HCT116 (cell line): ENCODE results near the gene PACS2. TPM values are rescaled to one million over a fixed set of nuclear protein-coding genes. Genes with fewer than 3 reads are reported as not detected.

Experiments
- ATAC-seq: fragments of 200-7000 bp; cut with Tn5 transposase; 2 replicates; pipeline ENCODE4 v1.9.1; 2020; ENCODE audit warnings: mild to moderate bottlenecking, moderate library complexity
- BruUV-seq: library from RNA; stranded (reverse); fragments of 400-500 nt; replicated peaks from 2 replicates; lab custom pipeline; 2021; lab: Mats Ljungman, UMichigan
- CTCF ChIA-PET: fragments of 300-600 bp; sonication (Branson Sonifier 250); formaldehyde crosslinking; loops from one replicate; lab custom pipeline; 2021; ENCODE audit warnings: antibody characterized with exemption; lab: Charles Lee
- POLR2A ChIA-PET: fragments of 300-600, 350-600 bp; sonication (Branson Sonifier 250); formaldehyde crosslinking; loops from one replicate; lab custom pipeline; 2021; ENCODE audit warnings: antibody characterized with exemption; lab: Charles Lee
- RAD21 ChIA-PET, 2 experiments: fragments of 300-600 bp; sonication (Branson Sonifier 250); formaldehyde crosslinking; loops; one replicate each; lab custom pipeline; 2023; ENCODE audit warnings: low total read pairs in 2 of 2; ENCODE audit not compliant: uncharacterized antibody in 2 of 2, unreplicated experiment in 2 of 2, low non-redundant PET in 1 of 2; lab: Charles Lee
- DNase-seq: peaks from one replicate; pipeline ENCODE4 v3.0.0-alpha.2; 2010; ENCODE audit warnings: low read depth, low spot score
- H2AFZ ChIP-seq: fragments of 200-600 bp; shearing (Covaris generic), sonication (generic); 2 replicates; pipeline ENCODE4 v1.6.1; 2017; ENCODE audit warnings: low read depth, mixed run types, mixed read lengths, antibody characterized with exemption, low read length; ENCODE audit not compliant: poor library complexity, severe bottlenecking
- H3K27ac ChIP-seq: 2 replicates; pipeline ENCODE4 v1.5.1; 2012; ENCODE audit warnings: low read depth, low read length
- H3K27me3 ChIP-seq: fragments of 200-600 bp; sonication (generic); 2 replicates; pipeline ENCODE4 v1.6.1; 2016; ENCODE audit warnings: mixed run types, low read length, mixed read lengths; ENCODE audit not compliant: insufficient read depth
- H3K36me3 ChIP-seq, 2 experiments: fragments of 200-500 bp in 1 of 2; fragments of 200-600 bp in 1 of 2; sonication (Bioruptor generic) in 1 of 2; sonication (generic) in 1 of 2; 2 replicates each; pipeline versions ENCODE4 v1.5.1 to v1.6.1; 2014 to 2016; ENCODE audit warnings: low read length in 2 of 2, inconsistent platforms in 1 of 2, mixed read lengths in 1 of 2, mixed run types in 1 of 2; ENCODE audit not compliant: insufficient read depth in 2 of 2, control insufficient read depth in 1 of 2
- H3K4me1 ChIP-seq, 2 experiments: fragments of 200-600 bp in 1 of 2; sonication (generic) in 1 of 2; 2 replicates each; pipeline versions ENCODE4 v1.5.1 to v1.6.1; 2012 to 2017; ENCODE audit warnings: low read length in 2 of 2, inconsistent platforms in 1 of 2, mild to moderate bottlenecking in 1 of 2, mixed read lengths in 1 of 2, mixed run types in 1 of 2, moderate library complexity in 1 of 2; ENCODE audit not compliant: insufficient read depth in 2 of 2, control insufficient read depth in 1 of 2
- H3K4me2 ChIP-seq: fragments of 200-600 bp; sonication (generic); 2 replicates; pipeline ENCODE4 v1.6.1; 2017; ENCODE audit warnings: mixed run types, low read length, mixed read lengths
- H3K4me3 ChIP-seq, 2 experiments: fragments of 200-600 bp in 1 of 2; sonication (generic) in 1 of 2; replicated peaks in 1 of 2; 2 replicates each; pipeline ENCODE4 v1.5.1; 2011 to 2016; ENCODE audit warnings: low read length in 2 of 2, control low read depth in 1 of 2, low read depth in 1 of 2, mild to moderate bottlenecking in 1 of 2, mixed read lengths in 1 of 2, mixed run types in 1 of 2
- H3K79me2 ChIP-seq: fragments of 200-600 bp; sonication (generic); 2 replicates; pipeline ENCODE4 v1.6.1; 2017; ENCODE audit warnings: mild to moderate bottlenecking, mixed run types, low read length, moderate library complexity, mixed read lengths; ENCODE audit not compliant: insufficient read depth
- H3K9ac ChIP-seq: fragments of 200-600 bp; sonication (generic); 2 replicates; pipeline ENCODE4 v1.6.1; 2016; ENCODE audit warnings: low read length, mixed read lengths
- H3K9me2 ChIP-seq: fragments of 200-600 bp; sonication (generic), shearing (Covaris generic); 2 replicates; pipeline ENCODE4 v1.6.1; 2017; ENCODE audit warnings: mixed run types, mild to moderate bottlenecking, moderate library complexity; ENCODE audit not compliant: insufficient read depth
- H3K9me3 ChIP-seq, 2 experiments: fragments of 200-500 bp in 1 of 2; fragments of 200-600 bp in 1 of 2; sonication (Bioruptor generic) in 1 of 2; sonication (generic) in 1 of 2; 2 replicates each; pipeline ENCODE4 v1.6.1; 2014 to 2017; ENCODE audit warnings: low read length in 2 of 2, mixed read lengths in 2 of 2, inconsistent platforms in 1 of 2, low read depth in 1 of 2, mild to moderate bottlenecking in 1 of 2, mixed run types in 1 of 2, moderate library complexity in 1 of 2; ENCODE audit not compliant: control insufficient read depth in 1 of 2, insufficient read depth in 1 of 2
- H4K20me1 ChIP-seq: fragments of 200-600 bp; sonication (generic), shearing (Covaris generic); 2 replicates; pipeline ENCODE4 v1.6.1; 2017; ENCODE audit warnings: mixed run types, mild to moderate bottlenecking, moderate library complexity; ENCODE audit not compliant: insufficient read depth
- CEBPB ChIP-seq: IDR thresholded peaks from 2 replicates; pipeline ENCODE4 v1.6.1; 2012; ENCODE audit warnings: low read depth
- ELF1 ChIP-seq: IDR thresholded peaks from 2 replicates; pipeline ENCODE4 v1.6.1; 2012; ENCODE audit warnings: low read depth, borderline replicate concordance
- EZH2 ChIP-seq: fragments of 200-600 bp; sonication (generic); IDR thresholded peaks from 2 replicates; pipeline ENCODE4 v1.6.1; 2017; ENCODE audit warnings: antibody characterized with exemption, mixed run types
- EZH2phosphoT487 ChIP-seq: fragments of 200-600 bp; IDR thresholded peaks from 2 replicates; pipeline ENCODE4 v1.6.1; 2018; ENCODE audit warnings: antibody characterized with exemption, borderline replicate concordance
- FOSL1 ChIP-seq: IDR thresholded peaks from 2 replicates; pipeline ENCODE4 v1.6.1; 2012; ENCODE audit warnings: low read depth
- JUND ChIP-seq: IDR thresholded peaks from 2 replicates; pipeline ENCODE4 v1.6.1; 2012
- POLR2AphosphoS5 ChIP-seq: IDR thresholded peaks from 2 replicates; pipeline ENCODE4 v1.6.1; 2011; ENCODE audit warnings: mild to moderate bottlenecking, low read depth, low read length, moderate library complexity
- SIN3A ChIP-seq: IDR thresholded peaks from 2 replicates; pipeline ENCODE4 v1.6.1; 2012; ENCODE audit warnings: low read depth
- SP1 ChIP-seq: IDR thresholded peaks from 2 replicates; pipeline ENCODE4 v1.6.1; 2012; ENCODE audit warnings: low read depth
- SRF ChIP-seq: IDR thresholded peaks from 2 replicates; pipeline ENCODE4 v1.6.1; 2012; ENCODE audit warnings: low read depth
- TCF7L2 ChIP-seq: IDR thresholded peaks from 2 replicates; pipeline ENCODE4 v1.7.0; 2011; ENCODE audit warnings: borderline replicate concordance, inconsistent platforms; ENCODE audit not compliant: insufficient read depth, insufficient read length; ENCODE audit errors: extremely low read depth
- intact Hi-C: fragments of 100-400 bp; cut with micrococcal nuclease; formaldehyde crosslinking; loops from 2 replicates; pipeline ENCODE4 v1.10.0; 2022
- total RNA-seq: library from RNA; stranded (reverse); gene quantifications from one replicate; pipeline ENCODE4 v1.2.1, GENCODE V29; 2021; ENCODE audit not compliant: unreplicated experiment
- TF ChIP-seq, protein P1 (sequence below): IDR thresholded peaks from 2 replicates; pipeline ENCODE4 v1.6.1; 2012
- TF ChIP-seq, protein P2 (sequence below): IDR thresholded peaks from 2 replicates; pipeline ENCODE4 v1.6.1; 2012; ENCODE audit warnings: low read depth
- TF ChIP-seq, protein P3 (sequence below): IDR thresholded peaks from 2 replicates; pipeline ENCODE4 v1.6.1; 2011; ENCODE audit warnings: mild to moderate bottlenecking, low read length, moderate library complexity; ENCODE audit not compliant: insufficient replicate concordance; ENCODE audit errors: extremely low read depth
- TF ChIP-seq, protein P4 (sequence below): IDR thresholded peaks from 2 replicates; pipeline ENCODE4 v1.6.1; 2012

The PACS2 gene
- total RNA-seq, 1 experiment from 2014 or later: 75.5 TPM

DNA sequence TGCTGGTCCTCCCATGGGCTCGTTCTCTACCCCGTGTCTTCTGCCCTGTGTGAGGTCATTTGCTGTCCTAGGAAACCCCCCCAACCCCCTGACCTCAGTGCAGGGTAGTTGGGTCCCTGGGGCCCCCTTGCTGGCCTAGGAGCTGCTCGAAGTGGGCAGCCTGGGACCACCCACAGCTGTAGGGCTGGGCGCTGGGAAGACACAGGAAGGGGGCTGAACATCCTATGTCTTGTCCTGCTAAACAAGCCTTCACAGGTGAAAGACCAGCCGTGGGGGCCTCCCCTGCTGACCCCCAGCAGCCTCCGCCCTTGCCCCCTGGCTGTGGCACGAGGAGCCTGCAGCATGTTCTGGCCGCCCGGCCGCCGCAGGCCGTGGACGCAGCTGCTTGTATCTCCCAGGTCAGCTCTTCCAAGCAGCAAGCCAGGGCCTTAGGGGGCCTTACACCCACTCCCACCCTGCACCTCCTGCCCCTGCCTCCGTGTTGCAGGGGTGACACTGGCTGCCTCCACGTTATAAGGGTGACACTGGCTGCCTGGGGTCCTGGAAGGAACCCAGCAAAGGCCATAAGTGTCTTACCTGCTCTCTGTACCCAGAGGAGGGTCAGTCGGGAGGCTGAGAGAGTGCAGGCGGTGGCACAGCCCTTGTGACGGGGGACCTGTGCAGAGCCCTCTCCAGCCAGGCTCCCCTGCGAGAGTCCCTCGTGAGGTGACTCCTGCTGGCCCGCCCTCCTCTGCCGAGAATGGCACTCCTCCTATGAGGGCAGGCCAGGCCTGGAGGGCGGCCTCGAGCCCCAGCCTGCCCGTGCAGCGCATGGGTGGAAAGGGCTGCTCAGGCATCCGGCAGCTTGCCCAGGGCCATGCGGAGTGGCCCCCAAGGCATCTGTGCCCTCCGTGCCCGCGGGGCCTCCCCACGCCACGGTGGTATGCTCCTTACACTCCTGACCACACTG, 72.3 kb downstream of the PACS2 start:
- CTCF ChIA-PET: no interaction called here
- no peaks in the 10 kb centered on the region for H4K20me1 ChIP-seq
- no TSS peak for BruUV-seq
- no peaks in the 10 kb centered on the region for H3K4me1 ChIP-seq
- no peak overlapping the region for H2AFZ ChIP-seq
- no peak for TF ChIP-seq SIN3A
- TF ChIP-seq EZH2: no peak
- no peak for TF ChIP-seq CEBPB
- TF ChIP-seq JUND: no peak
- TF ChIP-seq EZH2phosphoT487: no peak
- no peak for TF ChIP-seq TCF7L2
- TF ChIP-seq, protein P1, sequence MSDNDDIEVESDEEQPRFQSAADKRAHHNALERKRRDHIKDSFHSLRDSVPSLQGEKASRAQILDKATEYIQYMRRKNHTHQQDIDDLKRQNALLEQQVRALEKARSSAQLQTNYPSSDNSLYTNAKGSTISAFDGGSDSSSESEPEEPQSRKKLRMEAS: no peak
- no peak for TF ChIP-seq SP1
- TF ChIP-seq, protein P2, sequence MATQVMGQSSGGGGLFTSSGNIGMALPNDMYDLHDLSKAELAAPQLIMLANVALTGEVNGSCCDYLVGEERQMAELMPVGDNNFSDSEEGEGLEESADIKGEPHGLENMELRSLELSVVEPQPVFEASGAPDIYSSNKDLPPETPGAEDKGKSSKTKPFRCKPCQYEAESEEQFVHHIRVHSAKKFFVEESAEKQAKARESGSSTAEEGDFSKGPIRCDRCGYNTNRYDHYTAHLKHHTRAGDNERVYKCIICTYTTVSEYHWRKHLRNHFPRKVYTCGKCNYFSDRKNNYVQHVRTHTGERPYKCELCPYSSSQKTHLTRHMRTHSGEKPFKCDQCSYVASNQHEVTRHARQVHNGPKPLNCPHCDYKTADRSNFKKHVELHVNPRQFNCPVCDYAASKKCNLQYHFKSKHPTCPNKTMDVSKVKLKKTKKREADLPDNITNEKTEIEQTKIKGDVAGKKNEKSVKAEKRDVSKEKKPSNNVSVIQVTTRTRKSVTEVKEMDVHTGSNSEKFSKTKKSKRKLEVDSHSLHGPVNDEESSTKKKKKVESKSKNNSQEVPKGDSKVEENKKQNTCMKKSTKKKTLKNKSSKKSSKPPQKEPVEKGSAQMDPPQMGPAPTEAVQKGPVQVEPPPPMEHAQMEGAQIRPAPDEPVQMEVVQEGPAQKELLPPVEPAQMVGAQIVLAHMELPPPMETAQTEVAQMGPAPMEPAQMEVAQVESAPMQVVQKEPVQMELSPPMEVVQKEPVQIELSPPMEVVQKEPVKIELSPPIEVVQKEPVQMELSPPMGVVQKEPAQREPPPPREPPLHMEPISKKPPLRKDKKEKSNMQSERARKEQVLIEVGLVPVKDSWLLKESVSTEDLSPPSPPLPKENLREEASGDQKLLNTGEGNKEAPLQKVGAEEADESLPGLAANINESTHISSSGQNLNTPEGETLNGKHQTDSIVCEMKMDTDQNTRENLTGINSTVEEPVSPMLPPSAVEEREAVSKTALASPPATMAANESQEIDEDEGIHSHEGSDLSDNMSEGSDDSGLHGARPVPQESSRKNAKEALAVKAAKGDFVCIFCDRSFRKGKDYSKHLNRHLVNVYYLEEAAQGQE: no peak
- TF ChIP-seq SRF: no peak
- TF ChIP-seq FOSL1: no peak
- no peak for TF ChIP-seq POLR2AphosphoS5
- TF ChIP-seq, protein P3, sequence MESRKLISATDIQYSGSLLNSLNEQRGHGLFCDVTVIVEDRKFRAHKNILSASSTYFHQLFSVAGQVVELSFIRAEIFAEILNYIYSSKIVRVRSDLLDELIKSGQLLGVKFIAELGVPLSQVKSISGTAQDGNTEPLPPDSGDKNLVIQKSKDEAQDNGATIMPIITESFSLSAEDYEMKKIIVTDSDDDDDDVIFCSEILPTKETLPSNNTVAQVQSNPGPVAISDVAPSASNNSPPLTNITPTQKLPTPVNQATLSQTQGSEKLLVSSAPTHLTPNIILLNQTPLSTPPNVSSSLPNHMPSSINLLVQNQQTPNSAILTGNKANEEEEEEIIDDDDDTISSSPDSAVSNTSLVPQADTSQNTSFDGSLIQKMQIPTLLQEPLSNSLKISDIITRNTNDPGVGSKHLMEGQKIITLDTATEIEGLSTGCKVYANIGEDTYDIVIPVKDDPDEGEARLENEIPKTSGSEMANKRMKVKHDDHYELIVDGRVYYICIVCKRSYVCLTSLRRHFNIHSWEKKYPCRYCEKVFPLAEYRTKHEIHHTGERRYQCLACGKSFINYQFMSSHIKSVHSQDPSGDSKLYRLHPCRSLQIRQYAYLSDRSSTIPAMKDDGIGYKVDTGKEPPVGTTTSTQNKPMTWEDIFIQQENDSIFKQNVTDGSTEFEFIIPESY: no peak
- TF ChIP-seq ELF1: no peak
- TF ChIP-seq, protein P4, sequence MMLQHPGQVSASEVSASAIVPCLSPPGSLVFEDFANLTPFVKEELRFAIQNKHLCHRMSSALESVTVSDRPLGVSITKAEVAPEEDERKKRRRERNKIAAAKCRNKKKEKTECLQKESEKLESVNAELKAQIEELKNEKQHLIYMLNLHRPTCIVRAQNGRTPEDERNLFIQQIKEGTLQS: no peak
- H3K27ac ChIP-seq: no peak overlapping the region; the same call in 1 of the 2 replicates
- H3K4me2 ChIP-seq: no peak overlapping the region
- no peak for DNase-seq
- intact Hi-C loops: no loop called here
- RAD21 ChIA-PET: no interaction called here
- H3K27me3 ChIP-seq: no peaks in the 10 kb centered on the region
- H3K36me3 ChIP-seq: no peaks in the 10 kb centered on the region
- no peak overlapping the region for H3K4me3 ChIP-seq
- no peak overlapping the region for H3K9ac ChIP-seq
- H3K9me2 ChIP-seq: no peaks in the 10 kb centered on the region
- H3K79me2 ChIP-seq: no peaks in the 10 kb centered on the region
- ATAC-seq: no peak
- POLR2A ChIA-PET: no interaction called here
- no peaks in the 10 kb centered on the region for H3K9me3 ChIP-seq
